GM12878 (cell line): ENCODE measurements around the gene EFNA2. TPM values are rescaled to one million over a fixed set of nuclear protein-coding genes. Genes with fewer than 3 reads are reported as not detected.

Experiments
- ATAC-seq: fragments of 200-7000 bp; cut with Tn5 transposase; 3 replicates; pipeline ENCODE4 v1.9.1; 2020; ENCODE audit warnings: mild to moderate bottlenecking, moderate library complexity
- BruUV-seq: library from RNA; stranded (reverse); fragments of 400-500 nt; replicated peaks from 2 replicates; lab custom pipeline; 2021; lab: Mats Ljungman, UMichigan
- CTCF ChIA-PET: fragments of 300-600 bp; sonication (Branson Sonifier 250); formaldehyde crosslinking; extraction: SDS; loops from one replicate; lab custom pipeline; 2021; ENCODE audit warnings: inconsistent platforms; lab: Yijun Ruan, JAX
- POLR2A ChIA-PET: fragments of 350-600 bp; formaldehyde crosslinking; extraction: SDS; loops from one replicate; lab custom pipeline; 2021; ENCODE audit warnings: inconsistent platforms; lab: Charles Lee
- RAD21 ChIA-PET: fragments of 300-600 bp; sonication (Branson Sonifier 250); formaldehyde crosslinking; loops from one replicate; lab custom pipeline; 2023; ENCODE audit warnings: antibody characterized with exemption; ENCODE audit not compliant: unreplicated experiment; lab: Charles Lee
- SMC1A ChIA-PET: fragments of 300-600 bp; sonication (Branson Sonifier 250); formaldehyde crosslinking; loops from one replicate; lab custom pipeline; 2023; ENCODE audit not compliant: unreplicated experiment, uncharacterized antibody; lab: Charles Lee
- DNase-seq: peaks from one replicate; pipeline ENCODE4 v3.0.0-alpha.2; 2011; ENCODE audit warnings: low read depth, low spot score
- FAIRE-seq: peaks from 3 replicates; lab custom pipeline; 2011; peaks lifted over from hg19 to GRCh38; lab: Jason Lieb, UNC
- H2AFZ ChIP-seq: 2 replicates; pipeline ENCODE4 v1.6.0; 2011; ENCODE audit warnings: low read depth, low read length, control low read depth; ENCODE audit not compliant: control insufficient read depth
- H3K27ac ChIP-seq: 2 replicates; pipeline ENCODE4 v1.5.1; 2011; ENCODE audit warnings: control low read depth; ENCODE audit not compliant: control insufficient read depth, insufficient read depth
- H3K27me3 ChIP-seq, 2 experiments: replicated peaks in 1 of 2; 2 replicates each; pipeline versions ENCODE4 v1.6.0 to v1.6.1; 2011; ENCODE audit warnings: low read length in 1 of 2; ENCODE audit not compliant: control insufficient read depth in 2 of 2, insufficient read depth in 2 of 2
- H3K36me3 ChIP-seq, 2 experiments: 2 replicates each; pipeline ENCODE4 v1.5.1; 2011; ENCODE audit warnings: low read length in 1 of 2; ENCODE audit not compliant: control insufficient read depth in 2 of 2, insufficient read depth in 2 of 2
- H3K4me1 ChIP-seq: 2 replicates; pipeline ENCODE4 v1.6.1; 2011; ENCODE audit warnings: mild to moderate bottlenecking, low read length, moderate library complexity, mixed read lengths; ENCODE audit not compliant: control insufficient read depth, insufficient read depth
- H3K4me2 ChIP-seq: 2 replicates; pipeline ENCODE4 v1.6.0; 2011; ENCODE audit warnings: control low read depth; ENCODE audit not compliant: control insufficient read depth, insufficient read depth
- H3K4me3 ChIP-seq: fragments of 200-600 bp; sonication (generic); 2 replicates; pipeline ENCODE4 v1.5.1; 2016
- H3K79me2 ChIP-seq: 2 replicates; pipeline ENCODE4 v1.6.0; 2011; ENCODE audit warnings: low read length; ENCODE audit not compliant: control insufficient read depth, insufficient read depth
- H3K9ac ChIP-seq: 2 replicates; pipeline ENCODE4 v1.8.0; 2011; ENCODE audit warnings: low read length, control low read depth, mixed read lengths; ENCODE audit not compliant: control insufficient read depth, insufficient read depth
- H3K9me3 ChIP-seq: replicated peaks from 3 replicates; pipeline ENCODE4 v1.5.1; 2011; ENCODE audit warnings: mild to moderate bottlenecking, low read length; ENCODE audit not compliant: control insufficient read depth, insufficient read depth
- H4K20me1 ChIP-seq: 2 replicates; pipeline ENCODE4 v1.6.0; 2011; ENCODE audit not compliant: control insufficient read depth, insufficient read depth
- PKNOX1 ChIP-seq: fragments of 450-650 bp; IDR thresholded peaks from 2 replicates; pipeline ENCODE4 v1.6.1; 2016; ENCODE audit warnings: mild to moderate bottlenecking
- PRDM15 ChIP-seq: fragments of 450-650 bp; formaldehyde crosslinking; IDR thresholded peaks from 2 replicates; pipeline ENCODE4 v1.4.0; 2020; ENCODE audit warnings: mild to moderate bottlenecking, moderate library complexity
- ZNF274 ChIP-seq: IDR thresholded peaks from one replicate; pipeline ENCODE4 v1.8.0; 2011; ENCODE audit not compliant: insufficient read length, insufficient read depth
- WGBS: methylation state at CpG from one replicate; pipeline ENCODE4 v1.1.6; 2016; ENCODE audit warnings: low lambda C conversion rate; ENCODE audit not compliant: insufficient replicate concordance, insufficient coverage; ENCODE audit errors: missing lambda C conversion rate; 5-methylcytosine and 5-hydroxymethylcytosine counted together
- in situ Hi-C: fragments of 300-500 bp; cut with MboI; formaldehyde crosslinking; loops from 9 replicates; pipeline ENCODE4 v1.14.3; 2018; ENCODE audit warnings: mixed read lengths
- intact Hi-C: fragments of 100-400 bp; cut with micrococcal nuclease; formaldehyde crosslinking; loops from one replicate; pipeline ENCODE4 v1.14.2; 2022; ENCODE audit not compliant: unreplicated experiment
- polyA plus RNA-seq, 11 experiments: library from polyadenylated mRNA; depleted of rRNA in 4 of 11; unstranded in 6 of 11; stranded (reverse) in 5 of 11; fragments of >200 nt; fragmentation: Nextera tagmentation in 4 of 11; fragmentation: Illumina TruSeq in 1 of 11; extraction: Ambion mirVana in 4 of 11; extraction: Trizol in 1 of 11; gene quantifications; 1 replicate in 1 of 11; 2 replicates in 10 of 11; pipeline versions ENCODE4 v1.2.1 to v1.2.3, GENCODE V29; 2011 to 2016; ENCODE audit warnings: inconsistent platforms in 2 of 11, missing spikeins in 2 of 11, low read depth in 1 of 11
- total RNA-seq, 4 experiments: library from RNA; depleted of rRNA in 3 of 4; stranded (reverse); fragments of >200 nt in 3 of 4; fragmentation: Illumina TruSeq in 1 of 4; extraction: Trizol in 1 of 4; gene quantifications; 2 replicates each; pipeline versions ENCODE4 v1.2.1 to v1.2.3, GENCODE V29; 2013 to 2021
- TF ChIP-seq, protein P1 (sequence below): fragments of 450-650 bp; conservative IDR thresholded peaks from 2 replicates; pipeline ENCODE4 v1.6.1; 2017; ENCODE audit warnings: mild to moderate bottlenecking, moderate library complexity
- TF ChIP-seq, protein P2 (sequence below): fragments of 150-350 bp; IDR thresholded peaks from 2 replicates; pipeline ENCODE4 v1.6.1; 2016; ENCODE audit warnings: low read depth, low read length

Gene EFNA2
- total and polyA plus RNA-seq, 10 of the 15 experiments (the other 5 are each of a cell fraction or from before 2014, with no cell fraction given): not detected

DNA sequence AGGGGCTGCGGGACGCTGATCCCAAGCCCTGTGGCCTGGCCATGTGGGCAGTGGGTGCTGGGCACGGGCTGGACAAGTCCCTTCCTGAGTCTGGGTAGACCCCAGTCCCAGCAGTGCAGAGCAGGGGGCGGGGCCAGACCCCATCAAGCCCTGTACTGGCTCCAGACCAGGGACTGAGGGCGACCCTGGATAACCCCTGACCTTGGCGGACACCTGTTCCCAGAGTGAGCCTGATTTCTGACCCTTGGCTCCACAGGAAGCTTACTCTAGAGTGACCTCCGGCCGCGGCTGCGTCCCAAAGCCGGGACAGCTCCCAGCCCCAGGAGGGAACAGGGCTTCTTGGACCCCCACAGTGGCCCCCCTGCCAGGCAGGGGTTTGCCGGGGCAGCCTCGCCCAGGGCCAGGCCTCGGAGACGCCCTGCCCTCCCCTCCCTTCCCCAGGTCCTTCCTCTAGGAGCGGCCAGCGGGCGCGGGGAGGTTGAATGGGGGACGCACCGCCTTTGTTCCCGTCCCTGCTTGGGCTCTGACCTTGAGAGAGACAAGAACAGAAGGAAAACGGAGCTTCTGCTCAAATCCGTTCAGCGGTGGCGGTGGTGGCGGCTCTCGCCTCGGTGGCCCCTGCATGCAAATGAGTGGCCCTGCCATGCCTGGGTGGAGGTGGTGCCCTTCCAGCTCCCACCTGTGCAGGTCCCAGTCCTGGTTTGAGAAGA lies 2.3 kb upstream of the EFNA2 start:
- 34% methylated on average over 28 of the region's 29 CpGs for WGBS
- Histone ChIP-seq H3K9me3 (no peaks in the 10 kb centered on the region), H3K4me2 (no peak overlapping the region), H3K9ac (no peak overlapping the region), H3K27ac (no peak overlapping the region), H3K79me2 (no peaks in the 10 kb centered on the region), H3K4me1 (no peaks in the 10 kb centered on the region), H3K36me3 (peaks cover 7 to 12% of the 10 kb centered on the region in 2 experiments), H2AFZ (no peak overlapping the region), H4K20me1 (no peaks in the 10 kb centered on the region; the same call in 1 of the 2 replicates), H3K4me3 (no peak overlapping the region), H3K27me3 (peaks cover 7 to 8% of the 10 kb centered on the region in 2 experiments; a peak in 3 of 4 replicates)
- ATAC-seq (no peak), DNase-seq (no peak), FAIRE-seq (no peak)
- RAD21 ChIA-PET: no interaction called here
- BruUV-seq: no TSS peak
- CTCF ChIA-PET: interaction anchor here (1.4 to 1.5 kb wide), 2 partner anchors 39 to 89 kb away, joined by 3 to 8 read pairs; no protein-coding TSS in a partner anchor
- no peak for TF ChIP-seq ZNF274
- TF ChIP-seq PRDM15 (CRISPR knock-in tag): no peak
- TF ChIP-seq, protein P1, sequence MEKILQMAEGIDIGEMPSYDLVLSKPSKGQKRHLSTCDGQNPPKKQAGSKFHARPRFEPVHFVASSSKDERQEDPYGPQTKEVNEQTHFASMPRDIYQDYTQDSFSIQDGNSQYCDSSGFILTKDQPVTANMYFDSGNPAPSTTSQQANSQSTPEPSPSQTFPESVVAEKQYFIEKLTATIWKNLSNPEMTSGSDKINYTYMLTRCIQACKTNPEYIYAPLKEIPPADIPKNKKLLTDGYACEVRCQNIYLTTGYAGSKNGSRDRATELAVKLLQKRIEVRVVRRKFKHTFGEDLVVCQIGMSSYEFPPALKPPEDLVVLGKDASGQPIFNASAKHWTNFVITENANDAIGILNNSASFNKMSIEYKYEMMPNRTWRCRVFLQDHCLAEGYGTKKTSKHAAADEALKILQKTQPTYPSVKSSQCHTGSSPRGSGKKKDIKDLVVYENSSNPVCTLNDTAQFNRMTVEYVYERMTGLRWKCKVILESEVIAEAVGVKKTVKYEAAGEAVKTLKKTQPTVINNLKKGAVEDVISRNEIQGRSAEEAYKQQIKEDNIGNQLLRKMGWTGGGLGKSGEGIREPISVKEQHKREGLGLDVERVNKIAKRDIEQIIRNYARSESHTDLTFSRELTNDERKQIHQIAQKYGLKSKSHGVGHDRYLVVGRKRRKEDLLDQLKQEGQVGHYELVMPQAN: no peak
- TF ChIP-seq, protein P2, sequence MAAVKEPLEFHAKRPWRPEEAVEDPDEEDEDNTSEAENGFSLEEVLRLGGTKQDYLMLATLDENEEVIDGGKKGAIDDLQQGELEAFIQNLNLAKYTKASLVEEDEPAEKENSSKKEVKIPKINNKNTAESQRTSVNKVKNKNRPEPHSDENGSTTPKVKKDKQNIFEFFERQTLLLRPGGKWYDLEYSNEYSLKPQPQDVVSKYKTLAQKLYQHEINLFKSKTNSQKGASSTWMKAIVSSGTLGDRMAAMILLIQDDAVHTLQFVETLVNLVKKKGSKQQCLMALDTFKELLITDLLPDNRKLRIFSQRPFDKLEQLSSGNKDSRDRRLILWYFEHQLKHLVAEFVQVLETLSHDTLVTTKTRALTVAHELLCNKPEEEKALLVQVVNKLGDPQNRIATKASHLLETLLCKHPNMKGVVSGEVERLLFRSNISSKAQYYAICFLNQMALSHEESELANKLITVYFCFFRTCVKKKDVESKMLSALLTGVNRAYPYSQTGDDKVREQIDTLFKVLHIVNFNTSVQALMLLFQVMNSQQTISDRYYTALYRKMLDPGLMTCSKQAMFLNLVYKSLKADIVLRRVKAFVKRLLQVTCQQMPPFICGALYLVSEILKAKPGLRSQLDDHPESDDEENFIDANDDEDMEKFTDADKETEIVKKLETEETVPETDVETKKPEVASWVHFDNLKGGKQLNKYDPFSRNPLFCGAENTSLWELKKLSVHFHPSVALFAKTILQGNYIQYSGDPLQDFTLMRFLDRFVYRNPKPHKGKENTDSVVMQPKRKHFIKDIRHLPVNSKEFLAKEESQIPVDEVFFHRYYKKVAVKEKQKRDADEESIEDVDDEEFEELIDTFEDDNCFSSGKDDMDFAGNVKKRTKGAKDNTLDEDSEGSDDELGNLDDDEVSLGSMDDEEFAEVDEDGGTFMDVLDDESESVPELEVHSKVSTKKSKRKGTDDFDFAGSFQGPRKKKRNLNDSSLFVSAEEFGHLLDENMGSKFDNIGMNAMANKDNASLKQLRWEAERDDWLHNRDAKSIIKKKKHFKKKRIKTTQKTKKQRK: no peak
- no peak for TF ChIP-seq PKNOX1
- in situ Hi-C loops: no loop called here
- intact Hi-C loops: no loop called here
- POLR2A ChIA-PET: no interaction called here
- SMC1A ChIA-PET: no interaction called here
